Smooth muscle cell (in vitro differentiated cells): Measurements from ENCODE around the gene IQCB1. TPM values are rescaled to one million over a fixed set of nuclear protein-coding genes. Genes with fewer than 3 reads are reported as not detected.
A peak's percentile ranks its signal among the peaks of the same experiment; 100 is the strongest.

ENCODE experiments used
- DNase-seq: peaks from one replicate; lab custom pipeline; 2025; ENCODE audit not compliant: unreplicated experiment; lab: John Stamatoyannopoulos, UW
- H2AFZ ChIP-seq: fragments of 200-600 bp; sonication (generic); 2 replicates; pipeline ENCODE4 v1.6.0; 2016; ENCODE audit warnings: antibody characterized with exemption, low read depth, mild to moderate bottlenecking
- H3F3A ChIP-seq: fragments of 200-600 bp; sonication (generic); 2 replicates; pipeline ENCODE4 v1.6.0; 2017; ENCODE audit warnings: antibody characterized with exemption, low read depth
- H3K27ac ChIP-seq: fragments of 200-600 bp; sonication (generic); 2 replicates; pipeline ENCODE4 v1.5.1; 2016; ENCODE audit warnings: low read depth, mild to moderate bottlenecking
- H3K27me3 ChIP-seq: fragments of 200-600 bp; sonication (generic); 2 replicates; pipeline ENCODE4 v1.6.1; 2016; ENCODE audit warnings: low read depth, mild to moderate bottlenecking
- H3K36me3 ChIP-seq: fragments of 200-600 bp; sonication (generic); 2 replicates; pipeline ENCODE4 v1.5.1; 2016; ENCODE audit warnings: low read depth
- H3K4me1 ChIP-seq: fragments of 200-600 bp; sonication (generic); 2 replicates; pipeline ENCODE4 v1.5.1; 2016; ENCODE audit warnings: low read depth
- H3K4me2 ChIP-seq: fragments of 200-600 bp; sonication (generic); 2 replicates; pipeline ENCODE4 v1.6.0; 2016; ENCODE audit warnings: mild to moderate bottlenecking
- H3K4me3 ChIP-seq: fragments of 200-600 bp; sonication (generic); 2 replicates; pipeline ENCODE4 v1.5.1; 2016; ENCODE audit warnings: mild to moderate bottlenecking
- H3K79me2 ChIP-seq: fragments of 200-600 bp; sonication (generic); 2 replicates; pipeline ENCODE4 v1.6.0; 2016; ENCODE audit warnings: low read depth, mild to moderate bottlenecking
- H3K9ac ChIP-seq: fragments of 200-600 bp; sonication (generic); 2 replicates; pipeline ENCODE4 v1.6.0; 2016; ENCODE audit warnings: low read depth
- H3K9me3 ChIP-seq: fragments of 200-600 bp; sonication (generic); replicated peaks from 2 replicates; pipeline ENCODE4 v1.5.1; 2016; ENCODE audit warnings: low read depth
- H4K20me1 ChIP-seq: fragments of 200-600 bp; sonication (generic); 2 replicates; pipeline ENCODE4 v1.6.0; 2016; ENCODE audit warnings: low read depth
- CTCF ChIP-seq: fragments of 200-600 bp; sonication (generic); IDR thresholded peaks from 2 replicates; pipeline ENCODE4 v1.5.1; 2017; ENCODE audit warnings: borderline replicate concordance, mild to moderate bottlenecking, antibody characterized with exemption; ENCODE audit not compliant: insufficient read depth, poor library complexity, severe bottlenecking
- WGBS: methylation state at CpG from one replicate; pipeline ENCODE4 v1.1.7; 2016; ENCODE audit warnings: low lambda C conversion rate; 5-methylcytosine and 5-hydroxymethylcytosine counted together
- polyA plus RNA-seq: library from polyadenylated mRNA; unstranded; fragments of >200 nt; fragmentation: Nextera tagmentation; extraction: Ambion mirVana; gene quantifications from 2 replicates; pipeline ENCODE4 v1.2.1, GENCODE V29; 2016
- total RNA-seq: library from RNA; depleted of rRNA; stranded (reverse); fragments of >200 nt; gene quantifications from 2 replicates; pipeline ENCODE4 v1.2.3, GENCODE V29; 2014

IQCB1 gene
- total and polyA plus RNA-seq, 2 experiments from 2014 or later, result 14.2 to 22.3 TPM

- WGBS, result 82% methylated on average over 3 of the region's 3 CpGs
- no peak overlapping the region for H3K9ac ChIP-seq
- no peak overlapping the region for H3K4me3 ChIP-seq
- TF ChIP-seq CTCF, result no peak
- H3K4me2 ChIP-seq, result no peak overlapping the region
- no peaks in the 10 kb centered on the region for H4K20me1 ChIP-seq
- no peaks in the 10 kb centered on the region for H3F3A ChIP-seq
- H2AFZ ChIP-seq, result no peak overlapping the region
- H3K9me3 ChIP-seq, result no peaks in the 10 kb centered on the region
- DNase-seq, result no peak
- H3K79me2 ChIP-seq, result peaks cover 16% of the 10 kb centered on the region
- no peak overlapping the region for H3K27ac ChIP-seq
- peaks cover 8% of the 10 kb centered on the region for H3K36me3 ChIP-seq
- peaks cover 15% of the 10 kb centered on the region for H3K27me3 ChIP-seq
- H3K4me1 ChIP-seq, result peaks cover 11% of the 10 kb centered on the region
Observed at GRCh38 chr3:121836481-121836880, 1.6 kb upstream of the IQCB1 start.

- H2AFZ ChIP-seq, result peak overlapping the region; percentile 91
- no peaks in the 10 kb centered on the region for H4K20me1 ChIP-seq
- peaks cover 8% of the 10 kb centered on the region for H3K36me3 ChIP-seq
- peak overlapping the region; percentile 96 for H3K4me2 ChIP-seq
- peaks cover 16% of the 10 kb centered on the region for H3K79me2 ChIP-seq
- peak overlapping the region; percentile 71 for H3K4me3 ChIP-seq
- WGBS, result 84% methylated on average over 4 of the region's 4 CpGs
- H3K9me3 ChIP-seq, result no peaks in the 10 kb centered on the region
- H3F3A ChIP-seq, result no peaks in the 10 kb centered on the region
- no peak overlapping the region for H3K9ac ChIP-seq
- no peak overlapping the region for H3K27ac ChIP-seq
- no peak for DNase-seq
- peaks cover 11% of the 10 kb centered on the region for H3K4me1 ChIP-seq
- H3K27me3 ChIP-seq, result peaks cover 15% of the 10 kb centered on the region
- no peak for TF ChIP-seq CTCF
Observed at GRCh38 chr3:121836064-121836463, 1.2 kb upstream of the IQCB1 start.

- no peaks in the 10 kb centered on the region for H3F3A ChIP-seq
- no peaks in the 10 kb centered on the region for H3K9me3 ChIP-seq
- H3K27ac ChIP-seq, result no peak overlapping the region
- H3K4me2 ChIP-seq, result peak overlapping the region; percentile 96
- H2AFZ ChIP-seq, result peak overlapping the region; percentile 91
- H3K4me3 ChIP-seq, result peak overlapping the region; percentile 71
- no peak overlapping the region for H3K9ac ChIP-seq
- TF ChIP-seq CTCF, result no peak
- H3K27me3 ChIP-seq, result peaks cover 15% of the 10 kb centered on the region
- no peak for DNase-seq
- WGBS, result 7% methylated on average over 11 of the region's 11 CpGs
- no peaks in the 10 kb centered on the region for H4K20me1 ChIP-seq
- H3K4me1 ChIP-seq, result peaks cover 11% of the 10 kb centered on the region
- peaks cover 8% of the 10 kb centered on the region for H3K36me3 ChIP-seq
- peaks cover 16% of the 10 kb centered on the region for H3K79me2 ChIP-seq
Observed at GRCh38 chr3:121835465-121835801, 573 bp upstream of the IQCB1 start.

GRCh38 chr3:121834157-121834670, 646 bp downstream of the IQCB1 start:
- H3K36me3 ChIP-seq, result peaks cover 8% of the 10 kb centered on the region
- no peak for TF ChIP-seq CTCF
- H3K9ac ChIP-seq, result peak overlapping the region; percentile 77
- 12% methylated on average over 15 of the region's 15 CpGs for WGBS
- H3F3A ChIP-seq, result no peaks in the 10 kb centered on the region
- H3K79me2 ChIP-seq, result peaks cover 16% of the 10 kb centered on the region
- H4K20me1 ChIP-seq, result no peaks in the 10 kb centered on the region
- H3K27me3 ChIP-seq, result peaks cover 15% of the 10 kb centered on the region
- H2AFZ ChIP-seq, result peak overlapping the region; percentile 98
- peak overlapping the region; percentile 96 for H3K4me2 ChIP-seq
- H3K27ac ChIP-seq, result peak overlapping the region; percentile 69
- no peaks in the 10 kb centered on the region for H3K9me3 ChIP-seq
- peaks cover 11% of the 10 kb centered on the region for H3K4me1 ChIP-seq
- DNase-seq, result no peak
- peak overlapping the region; percentile 71 for H3K4me3 ChIP-seq
